A673 (cell line): ENCODE results near the gene ASH1L.
"Not testable (repeated sequence)": the region's sequence is repeated elsewhere in the genome, so short reads cannot be mapped to it uniquely, and the experiment has no call there.

Experiments used
- EZH2 ChIP-seq: fragments of 200-600 bp; sonication (generic); IDR thresholded peaks from 2 replicates; pipeline ENCODE4 v1.6.1; 2017; ENCODE audit warnings: borderline replicate concordance, low read depth, mild to moderate bottlenecking, mixed read lengths, antibody characterized with exemption, low read length; ENCODE audit not compliant: poor library complexity, severe bottlenecking
- TF ChIP-seq, protein P1 (sequence below): fragments of 300-800, 200-600 bp; sonication (generic); conservative IDR thresholded peaks from 2 replicates; pipeline ENCODE4 v1.5.1; 2017; ENCODE audit warnings: low read depth, mild to moderate bottlenecking, antibody characterized with exemption, low read length, moderate library complexity, mixed read lengths

DNA sequence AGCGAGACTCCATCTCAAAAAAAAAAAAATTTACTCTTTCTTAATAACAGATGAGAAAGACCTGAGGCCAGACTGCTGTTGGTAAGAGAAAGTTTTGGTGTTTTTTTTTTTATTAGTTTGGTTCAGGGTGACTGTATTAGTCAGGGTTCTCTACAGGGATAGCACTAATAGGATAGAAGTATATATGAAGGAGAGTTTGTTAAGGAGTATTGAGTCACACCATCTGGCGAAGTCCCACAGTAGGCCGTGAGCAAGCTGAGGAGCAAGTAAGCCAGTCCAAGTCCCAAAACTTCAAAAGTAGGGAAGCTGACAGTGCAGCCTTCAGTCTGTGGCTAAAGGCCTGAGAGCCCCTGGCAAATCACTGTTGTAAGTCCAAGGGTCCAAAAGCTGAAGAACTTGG, 26.7 kb upstream of the ASH1L start:
- TF ChIP-seq, protein P1, sequence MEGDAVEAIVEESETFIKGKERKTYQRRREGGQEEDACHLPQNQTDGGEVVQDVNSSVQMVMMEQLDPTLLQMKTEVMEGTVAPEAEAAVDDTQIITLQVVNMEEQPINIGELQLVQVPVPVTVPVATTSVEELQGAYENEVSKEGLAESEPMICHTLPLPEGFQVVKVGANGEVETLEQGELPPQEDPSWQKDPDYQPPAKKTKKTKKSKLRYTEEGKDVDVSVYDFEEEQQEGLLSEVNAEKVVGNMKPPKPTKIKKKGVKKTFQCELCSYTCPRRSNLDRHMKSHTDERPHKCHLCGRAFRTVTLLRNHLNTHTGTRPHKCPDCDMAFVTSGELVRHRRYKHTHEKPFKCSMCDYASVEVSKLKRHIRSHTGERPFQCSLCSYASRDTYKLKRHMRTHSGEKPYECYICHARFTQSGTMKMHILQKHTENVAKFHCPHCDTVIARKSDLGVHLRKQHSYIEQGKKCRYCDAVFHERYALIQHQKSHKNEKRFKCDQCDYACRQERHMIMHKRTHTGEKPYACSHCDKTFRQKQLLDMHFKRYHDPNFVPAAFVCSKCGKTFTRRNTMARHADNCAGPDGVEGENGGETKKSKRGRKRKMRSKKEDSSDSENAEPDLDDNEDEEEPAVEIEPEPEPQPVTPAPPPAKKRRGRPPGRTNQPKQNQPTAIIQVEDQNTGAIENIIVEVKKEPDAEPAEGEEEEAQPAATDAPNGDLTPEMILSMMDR, result not testable (repeated sequence)
- not testable (repeated sequence) for TF ChIP-seq EZH2
